ENCODE data around the gene CHAF1B.

The CHAF1B gene

GRCh38 chr21:36359185-36359584, 26.0 kb upstream of the CHAF1B start:
- ChIA-PET POLR2A (interaction anchor here (0.7 kb wide), 1 partner anchor 189 kb away, joined by 6 read pairs; no protein-coding TSS in a partner anchor), CTCF (interaction anchor here (0.6 kb wide), 1 partner anchor 532 kb away, joined by 5 read pairs; no protein-coding TSS in a partner anchor)
- TF ChIP-seq ZNF121 (tag by site-specific recombination; IDR thresholded peaks at IDR 0.05) (peak; percentile 88), TRIM28 (IDR thresholded peaks at IDR 0.05; ENCODE audit: borderline replicate concordance, low read length) (no peak)
- Histone ChIP-seq H3K27ac (ENCODE audit: extremely low read depth, low read depth, low read length) (no peak overlapping the region), H3K4me3 (ENCODE audit: low read depth, low read length) (no peak overlapping the region), H3K36me3 (ENCODE audit: control insufficient read depth in 2 of 2, insufficient read depth in 1 of 2, low read length in 2 of 2) (peaks cover 75 to 78% of the 10 kb centered on the region in 2 experiments), H3K4me1 (ENCODE audit: control insufficient read depth, insufficient read depth, low read length) (peaks cover 5% of the 10 kb centered on the region), H3K9me3 (ENCODE audit: control insufficient read depth, insufficient read depth, low read depth, low read length) (no peaks in the 10 kb centered on the region)

- Histone ChIP-seq H3K36me3 (ENCODE audit: control insufficient read depth in 2 of 2, insufficient read depth in 1 of 2, low read length in 2 of 2) (peaks cover 76 to 90% of the 10 kb centered on the region in 2 experiments), H3K4me3 (ENCODE audit: low read depth, low read length) (no peak overlapping the region), H3K27ac (ENCODE audit: extremely low read depth, low read depth, low read length) (no peak overlapping the region), H3K4me1 (ENCODE audit: control insufficient read depth, insufficient read depth, low read length) (no peaks in the 10 kb centered on the region), H3K9me3 (ENCODE audit: control insufficient read depth, insufficient read depth, low read depth, low read length) (no peaks in the 10 kb centered on the region)
- peak; percentile 47; the same call in 1 of the 2 replicates for TF ChIP-seq ZNF513 (tag by site-specific recombination; IDR thresholded peaks at IDR 0.05)
- TF ChIP-seq PRDM6 (tag by site-specific recombination; IDR thresholded peaks at IDR 0.05) = no peak
- ChIA-PET CTCF (interaction anchor here (0.6 to 1.4 kb wide), 6 partner anchors 11 to 226 kb away, joined by 3 to 4 read pairs (median 3); no protein-coding TSS in a partner anchor), POLR2A (no interaction called here)
These were observed 16.0 kb upstream of the CHAF1B start for GRCh38 chr21:36369064-36369685.

- H3K27ac ChIP-seq (ENCODE audit: extremely low read depth, low read depth, low read length) = no peak overlapping the region
- peaks cover 35 to 59% of the 10 kb centered on the region in 2 experiments for H3K36me3 ChIP-seq (ENCODE audit: control insufficient read depth in 2 of 2, insufficient read depth in 1 of 2, low read length in 2 of 2)
- no peak overlapping the region for H3K4me3 ChIP-seq (ENCODE audit: low read depth, low read length)
- ChIA-PET CTCF (interaction anchor here (0.6 kb wide), 1 partner anchor 975 kb away, joined by 5 read pairs; no protein-coding TSS in a partner anchor), POLR2A (no interaction called here)
- TF ChIP-seq ZNF510 (tag by site-specific recombination; IDR thresholded peaks at IDR 0.05; ENCODE audit: insufficient replicate concordance) = no peak
- no peaks in the 10 kb centered on the region for H3K4me1 ChIP-seq (ENCODE audit: control insufficient read depth, insufficient read depth, low read length)
- H3K9me3 ChIP-seq (ENCODE audit: control insufficient read depth, insufficient read depth, low read depth, low read length) = no peaks in the 10 kb centered on the region
These were observed 9.2 kb upstream of the CHAF1B start for GRCh38 chr21:36375994-36376393.

GRCh38 chr21:36377391-36377842, 7.8 kb upstream of the CHAF1B start:
- Histone ChIP-seq H3K36me3 (ENCODE audit: control insufficient read depth in 2 of 2, insufficient read depth in 1 of 2, low read length in 2 of 2) (peaks cover 24 to 47% of the 10 kb centered on the region in 2 experiments), H3K27ac (ENCODE audit: extremely low read depth, low read depth, low read length) (no peak overlapping the region), H3K9me3 (ENCODE audit: control insufficient read depth, insufficient read depth, low read depth, low read length) (no peaks in the 10 kb centered on the region), H3K4me3 (ENCODE audit: low read depth, low read length) (no peak overlapping the region), H3K4me1 (ENCODE audit: control insufficient read depth, insufficient read depth, low read length) (no peaks in the 10 kb centered on the region)
- CTCF ChIA-PET = interaction anchor here (0.6 to 1.0 kb wide), 2 partner anchors 56 to 85 kb away, joined by 4 read pairs; no protein-coding TSS in a partner anchor
- POLR2A ChIA-PET = no interaction called here
- TF ChIP-seq ZNF529 (tag by site-specific recombination; IDR thresholded peaks at IDR 0.05; ENCODE audit: insufficient replicate concordance) = no peak
- no peak for TF ChIP-seq ZNF302 (tag by site-specific recombination; IDR thresholded peaks at IDR 0.05; ENCODE audit: low read depth)
- TF ChIP-seq REST (tag by site-specific recombination; IDR thresholded peaks at IDR 0.05) = no peak
- TF ChIP-seq YY2 (tag by site-specific recombination; IDR thresholded peaks at IDR 0.05) = no peak
- no peak for TF ChIP-seq REPIN1 (tag by site-specific recombination; IDR thresholded peaks at IDR 0.05; ENCODE audit: low read depth)
- no peak for TF ChIP-seq KLF16 (tag by site-specific recombination; IDR thresholded peaks at IDR 0.05)
- no peak for TF ChIP-seq ZNF585B (tag by site-specific recombination; IDR thresholded peaks at IDR 0.05)
- TF ChIP-seq ZNF600 (tag by site-specific recombination; IDR thresholded peaks at IDR 0.05) = no peak
- TF ChIP-seq ZSCAN5A (tag by site-specific recombination; IDR thresholded peaks at IDR 0.05) = no peak
- no peak for TF ChIP-seq ZNF140 (tag by site-specific recombination; IDR thresholded peaks at IDR 0.05)
- TF ChIP-seq ZNF426 (tag by site-specific recombination; IDR thresholded peaks at IDR 0.05) = no peak
